PC-9 (cell line): ENCODE measurements around the gene NAMPT.
"Not testable (repeated sequence)": the region's sequence is repeated elsewhere in the genome, so short reads cannot be mapped to it uniquely, and the experiment has no call there.

Source experiments
- EZH2 ChIP-seq: fragments of 200-600 bp; sonication (generic); IDR thresholded peaks from 2 replicates; pipeline ENCODE4 v1.8.0; 2017; ENCODE audit warnings: antibody characterized with exemption, low read depth
- TF ChIP-seq, protein P1 (sequence below): fragments of 200-600 bp; sonication (generic); conservative IDR thresholded peaks from 2 replicates; pipeline ENCODE4 v1.6.1; 2017; ENCODE audit warnings: mixed run types, antibody characterized with exemption, mild to moderate bottlenecking, moderate library complexity

- TF ChIP-seq, protein P1, sequence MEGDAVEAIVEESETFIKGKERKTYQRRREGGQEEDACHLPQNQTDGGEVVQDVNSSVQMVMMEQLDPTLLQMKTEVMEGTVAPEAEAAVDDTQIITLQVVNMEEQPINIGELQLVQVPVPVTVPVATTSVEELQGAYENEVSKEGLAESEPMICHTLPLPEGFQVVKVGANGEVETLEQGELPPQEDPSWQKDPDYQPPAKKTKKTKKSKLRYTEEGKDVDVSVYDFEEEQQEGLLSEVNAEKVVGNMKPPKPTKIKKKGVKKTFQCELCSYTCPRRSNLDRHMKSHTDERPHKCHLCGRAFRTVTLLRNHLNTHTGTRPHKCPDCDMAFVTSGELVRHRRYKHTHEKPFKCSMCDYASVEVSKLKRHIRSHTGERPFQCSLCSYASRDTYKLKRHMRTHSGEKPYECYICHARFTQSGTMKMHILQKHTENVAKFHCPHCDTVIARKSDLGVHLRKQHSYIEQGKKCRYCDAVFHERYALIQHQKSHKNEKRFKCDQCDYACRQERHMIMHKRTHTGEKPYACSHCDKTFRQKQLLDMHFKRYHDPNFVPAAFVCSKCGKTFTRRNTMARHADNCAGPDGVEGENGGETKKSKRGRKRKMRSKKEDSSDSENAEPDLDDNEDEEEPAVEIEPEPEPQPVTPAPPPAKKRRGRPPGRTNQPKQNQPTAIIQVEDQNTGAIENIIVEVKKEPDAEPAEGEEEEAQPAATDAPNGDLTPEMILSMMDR: not testable (repeated sequence)
- not testable (repeated sequence) for TF ChIP-seq EZH2
Measured at GRCh38 chr7:106208944-106209343, 75.8 kb downstream of the NAMPT start.
